Measurements from ENCODE around the gene RRP12.

The RRP12 gene

DNA sequence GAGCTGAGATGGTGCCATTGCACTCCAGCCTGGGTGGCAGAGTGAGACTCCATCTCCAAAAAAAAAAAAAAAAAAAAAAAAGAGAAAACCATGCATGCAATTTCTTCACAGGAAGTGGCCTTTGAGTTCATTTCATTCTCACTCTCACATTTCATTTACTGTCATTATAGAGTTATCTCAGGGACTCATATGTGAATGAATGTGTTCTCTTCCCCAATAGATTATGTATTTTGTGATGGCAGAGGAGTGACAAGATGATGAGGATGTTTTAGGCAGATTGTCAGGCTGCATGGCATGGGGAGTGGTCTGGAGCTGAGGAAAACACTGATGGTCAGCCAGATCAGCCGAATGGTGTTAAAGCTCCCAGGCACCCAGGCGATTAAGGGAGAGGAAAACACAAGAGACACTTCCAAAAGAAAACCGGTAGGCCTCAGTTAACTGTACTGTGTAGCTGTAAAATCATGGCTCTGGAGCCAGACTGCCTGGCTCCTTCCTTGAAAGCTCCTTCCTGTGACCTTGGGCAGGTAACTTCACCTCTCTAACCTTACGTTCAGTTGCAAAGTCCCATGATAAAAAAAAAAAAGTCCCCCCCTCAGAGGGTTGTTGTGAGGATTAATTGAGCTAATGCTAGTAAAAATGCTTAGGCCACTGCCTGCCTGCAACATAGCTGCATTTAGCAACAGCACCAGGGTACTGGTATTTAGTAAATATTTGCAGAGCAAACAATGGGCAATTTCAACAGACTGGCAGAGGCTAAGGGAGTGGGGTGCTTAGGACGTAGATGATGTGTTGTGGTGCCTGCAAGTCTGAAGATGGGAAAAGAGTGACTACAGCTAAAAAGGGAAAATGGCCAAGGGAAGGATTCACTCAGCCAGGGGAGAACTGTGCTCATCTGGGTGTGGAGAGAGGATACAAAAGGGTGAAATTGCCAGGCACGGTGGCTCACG is 73.5 kb downstream of the RRP12 start:
- no peak overlapping the region for H3K4me3 ChIP-seq (replicated peaks; ENCODE audit: insufficient read depth, low read length)
- no peak for TF ChIP-seq SPI1 (IDR thresholded peaks at IDR 0.05; ENCODE audit: borderline replicate concordance, low read depth)
- TF ChIP-seq, protein P1, sequence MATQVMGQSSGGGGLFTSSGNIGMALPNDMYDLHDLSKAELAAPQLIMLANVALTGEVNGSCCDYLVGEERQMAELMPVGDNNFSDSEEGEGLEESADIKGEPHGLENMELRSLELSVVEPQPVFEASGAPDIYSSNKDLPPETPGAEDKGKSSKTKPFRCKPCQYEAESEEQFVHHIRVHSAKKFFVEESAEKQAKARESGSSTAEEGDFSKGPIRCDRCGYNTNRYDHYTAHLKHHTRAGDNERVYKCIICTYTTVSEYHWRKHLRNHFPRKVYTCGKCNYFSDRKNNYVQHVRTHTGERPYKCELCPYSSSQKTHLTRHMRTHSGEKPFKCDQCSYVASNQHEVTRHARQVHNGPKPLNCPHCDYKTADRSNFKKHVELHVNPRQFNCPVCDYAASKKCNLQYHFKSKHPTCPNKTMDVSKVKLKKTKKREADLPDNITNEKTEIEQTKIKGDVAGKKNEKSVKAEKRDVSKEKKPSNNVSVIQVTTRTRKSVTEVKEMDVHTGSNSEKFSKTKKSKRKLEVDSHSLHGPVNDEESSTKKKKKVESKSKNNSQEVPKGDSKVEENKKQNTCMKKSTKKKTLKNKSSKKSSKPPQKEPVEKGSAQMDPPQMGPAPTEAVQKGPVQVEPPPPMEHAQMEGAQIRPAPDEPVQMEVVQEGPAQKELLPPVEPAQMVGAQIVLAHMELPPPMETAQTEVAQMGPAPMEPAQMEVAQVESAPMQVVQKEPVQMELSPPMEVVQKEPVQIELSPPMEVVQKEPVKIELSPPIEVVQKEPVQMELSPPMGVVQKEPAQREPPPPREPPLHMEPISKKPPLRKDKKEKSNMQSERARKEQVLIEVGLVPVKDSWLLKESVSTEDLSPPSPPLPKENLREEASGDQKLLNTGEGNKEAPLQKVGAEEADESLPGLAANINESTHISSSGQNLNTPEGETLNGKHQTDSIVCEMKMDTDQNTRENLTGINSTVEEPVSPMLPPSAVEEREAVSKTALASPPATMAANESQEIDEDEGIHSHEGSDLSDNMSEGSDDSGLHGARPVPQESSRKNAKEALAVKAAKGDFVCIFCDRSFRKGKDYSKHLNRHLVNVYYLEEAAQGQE (IDR thresholded peaks at IDR 0.05; ENCODE audit: insufficient replicate concordance, low read depth) = no peak
- TF ChIP-seq POLR2AphosphoS5 (IDR thresholded peaks at IDR 0.05; ENCODE audit: low read depth) = no peak
- TF ChIP-seq, protein P2, sequence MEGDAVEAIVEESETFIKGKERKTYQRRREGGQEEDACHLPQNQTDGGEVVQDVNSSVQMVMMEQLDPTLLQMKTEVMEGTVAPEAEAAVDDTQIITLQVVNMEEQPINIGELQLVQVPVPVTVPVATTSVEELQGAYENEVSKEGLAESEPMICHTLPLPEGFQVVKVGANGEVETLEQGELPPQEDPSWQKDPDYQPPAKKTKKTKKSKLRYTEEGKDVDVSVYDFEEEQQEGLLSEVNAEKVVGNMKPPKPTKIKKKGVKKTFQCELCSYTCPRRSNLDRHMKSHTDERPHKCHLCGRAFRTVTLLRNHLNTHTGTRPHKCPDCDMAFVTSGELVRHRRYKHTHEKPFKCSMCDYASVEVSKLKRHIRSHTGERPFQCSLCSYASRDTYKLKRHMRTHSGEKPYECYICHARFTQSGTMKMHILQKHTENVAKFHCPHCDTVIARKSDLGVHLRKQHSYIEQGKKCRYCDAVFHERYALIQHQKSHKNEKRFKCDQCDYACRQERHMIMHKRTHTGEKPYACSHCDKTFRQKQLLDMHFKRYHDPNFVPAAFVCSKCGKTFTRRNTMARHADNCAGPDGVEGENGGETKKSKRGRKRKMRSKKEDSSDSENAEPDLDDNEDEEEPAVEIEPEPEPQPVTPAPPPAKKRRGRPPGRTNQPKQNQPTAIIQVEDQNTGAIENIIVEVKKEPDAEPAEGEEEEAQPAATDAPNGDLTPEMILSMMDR (IDR thresholded peaks at IDR 0.05; ENCODE audit: insufficient read depth, low read length) = no peak
- DNase-seq (ENCODE audit: low read depth in 1 of 2, low spot score in 1 of 2) = no peak
- no peak overlapping the region for H3K27ac ChIP-seq (replicated peaks)
- no peaks in the 10 kb centered on the region for H3K27me3 ChIP-seq (ENCODE audit: insufficient read depth, poor library complexity, severe bottlenecking)

DNA sequence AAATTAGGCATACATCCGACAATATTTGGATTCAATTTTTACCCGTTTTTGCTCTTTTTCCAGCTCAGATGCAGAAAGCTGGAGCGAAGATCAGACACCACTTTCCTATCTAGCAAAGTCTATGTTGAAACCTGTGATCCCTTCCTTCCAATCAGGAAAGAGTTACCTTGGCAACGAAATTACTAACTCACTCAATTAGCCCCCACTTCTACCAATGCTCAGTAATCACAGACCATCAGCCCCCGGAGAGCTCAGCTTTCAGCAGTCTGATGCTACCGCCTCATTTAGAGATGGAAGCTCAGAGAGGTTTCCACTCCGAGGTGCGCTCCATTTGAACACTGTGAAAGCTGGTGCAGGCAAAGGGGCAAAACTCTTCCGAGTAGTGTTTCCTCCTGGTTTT is 75.4 kb downstream of the RRP12 start:
- Histone ChIP-seq H3K27me3 (ENCODE audit: insufficient read depth, poor library complexity, severe bottlenecking) (no peaks in the 10 kb centered on the region), H3K27ac (replicated peaks) (no peak overlapping the region), H3K4me3 (replicated peaks; ENCODE audit: insufficient read depth, low read length) (no peak overlapping the region)
- no peak for DNase-seq (ENCODE audit: low read depth in 1 of 2, low spot score in 1 of 2)
- TF ChIP-seq POLR2AphosphoS5 (IDR thresholded peaks at IDR 0.05; ENCODE audit: low read depth) (no peak), GABPA (IDR thresholded peaks at IDR 0.05; ENCODE audit: low read depth) (no peak), SPI1 (IDR thresholded peaks at IDR 0.05; ENCODE audit: borderline replicate concordance, low read depth) (no peak)
- TF ChIP-seq, protein P1 (IDR thresholded peaks at IDR 0.05; ENCODE audit: insufficient replicate concordance, low read depth) = no peak
- TF ChIP-seq, protein P2 (IDR thresholded peaks at IDR 0.05; ENCODE audit: insufficient read depth, low read length) = no peak

DNA sequence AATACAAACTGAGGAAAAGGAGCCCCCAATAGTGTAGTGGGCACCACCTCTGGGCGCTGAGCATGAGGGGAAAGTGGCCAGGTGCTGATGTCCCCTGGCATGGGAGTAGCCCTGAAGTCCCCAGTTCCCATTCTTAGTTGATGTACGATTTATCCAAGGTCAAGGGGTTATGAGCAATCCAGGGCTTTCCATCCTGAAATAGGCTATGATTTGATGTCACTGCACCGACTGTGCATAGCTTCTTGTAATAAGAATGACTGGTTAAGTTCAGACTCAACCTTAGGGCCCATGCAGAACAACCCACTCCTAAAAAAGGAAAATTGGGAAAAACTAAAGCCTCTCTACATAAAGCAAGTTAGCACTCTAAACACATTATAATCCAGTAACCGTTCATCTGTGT is 77.6 kb downstream of the RRP12 start:
- no peak overlapping the region for H3K27ac ChIP-seq (replicated peaks)
- H3K27me3 ChIP-seq (ENCODE audit: insufficient read depth, poor library complexity, severe bottlenecking) = no peaks in the 10 kb centered on the region
- TF ChIP-seq, protein P1 (IDR thresholded peaks at IDR 0.05; ENCODE audit: insufficient replicate concordance, low read depth) = no peak
- TF ChIP-seq GABPA (IDR thresholded peaks at IDR 0.05; ENCODE audit: low read depth) (no peak), SPI1 (IDR thresholded peaks at IDR 0.05; ENCODE audit: borderline replicate concordance, low read depth) (no peak), POLR2AphosphoS5 (IDR thresholded peaks at IDR 0.05; ENCODE audit: low read depth) (no peak)
- TF ChIP-seq, protein P2 (IDR thresholded peaks at IDR 0.05; ENCODE audit: insufficient read depth, low read length) = no peak
- no peak for DNase-seq (ENCODE audit: low read depth in 1 of 2, low spot score in 1 of 2)
- no peak overlapping the region for H3K4me3 ChIP-seq (replicated peaks; ENCODE audit: insufficient read depth, low read length)
